Tibial nerve (tissue), 4 donors: ENCODE measurements around the gene ANGPTL4. TPM values are rescaled to one million over a fixed set of nuclear protein-coding genes. Genes with fewer than 3 reads are reported as not detected.
"Not testable (repeated sequence)": the region's sequence is repeated elsewhere in the genome, so short reads cannot be mapped to it uniquely, and the experiment has no call there.

Experiments
- DNase-seq, 2 donors: peaks; one replicate each; pipeline ENCODE4 v3.0.0-alpha.2; 2019; ENCODE audit warnings: low spot score in 2 of 2
- H3K27ac ChIP-seq, 4 donors: fragments of 200-600 bp; sonication (generic) in 3 of 4; one replicate each; pipeline ENCODE4 v1.5.1; 2017 to 2019; ENCODE audit warnings: mild to moderate bottlenecking in 1 of 4
- H3K27me3 ChIP-seq, 2 donors: fragments of 200-600 bp; sonication (generic) in 1 of 2; one replicate each; pipeline versions ENCODE4 v1.5.1 to v1.6.0; 2017 to 2019
- H3K36me3 ChIP-seq, 3 donors: fragments of 200-600 bp; sonication (generic); one replicate each; pipeline ENCODE4 v1.5.1; 2018 to 2019
- H3K4me1 ChIP-seq, 4 donors: fragments of 200-600 bp; sonication (generic) in 3 of 4; one replicate each; pipeline ENCODE4 v1.5.1; 2017 to 2019
- H3K4me3 ChIP-seq, 4 donors: fragments of 200-600 bp; sonication (generic) in 3 of 4; one replicate each; pipeline ENCODE4 v1.5.1; 2017 to 2019; ENCODE audit warnings: mild to moderate bottlenecking in 1 of 4, moderate library complexity in 1 of 4
- H3K9me3 ChIP-seq, 4 donors: fragments of 200-600 bp; sonication (generic) in 3 of 4; one replicate each; pipeline ENCODE4 v1.5.1; 2017 to 2019
- CTCF ChIP-seq, 5 experiments: fragments of 200-600 bp in 3 of 5; fragments of 450-650 bp in 2 of 5; sonication (generic) in 3 of 5; IDR thresholded peaks; one replicate each; pipeline ENCODE4 v1.5.1; 2016 to 2019; ENCODE audit warnings: antibody characterized with exemption in 5 of 5, mild to moderate bottlenecking in 3 of 5, moderate library complexity in 2 of 5
- EP300 ChIP-seq, 2 donors: sonication (generic); formaldehyde crosslinking; IDR thresholded peaks; one replicate each; pipeline ENCODE4 v1.6.1; 2017; ENCODE audit warnings: antibody characterized with exemption in 2 of 2, mild to moderate bottlenecking in 1 of 2
- POLR2A ChIP-seq, 2 donors: fragments of 450-650 bp; IDR thresholded peaks; one replicate each; pipeline ENCODE4 v1.6.1; 2017; ENCODE audit warnings: antibody characterized with exemption in 2 of 2, mild to moderate bottlenecking in 2 of 2, moderate library complexity in 2 of 2
- WGBS, 2 donors: methylation state at CpG; one replicate each; pipeline ENCODE4 v1.1.5; 2018; 5-methylcytosine and 5-hydroxymethylcytosine counted together
- total RNA-seq, 4 donors: library from RNA; depleted of rRNA; stranded (reverse); fragments of >200 nt; gene quantifications; one replicate each; pipeline ENCODE4 v1.1.0, GENCODE V29; 2016

The ANGPTL4 gene
- total RNA-seq, 4 donors from 2014 or later: 52.2 to 256 (median 75.6) TPM

- not testable (repeated sequence) for H3K9me3 ChIP-seq, DNase-seq, H3K4me1 ChIP-seq, H3K4me3 ChIP-seq, H3K27me3 ChIP-seq, H3K27ac ChIP-seq
- WGBS, 2 donors: 93% methylated on average over 3 of the region's 3 CpGs
- H3K36me3 ChIP-seq: peaks cover 0 to 17% (median 0%) of the 10 kb centered on the region in 3 donors
These were observed 21.6 kb downstream of the ANGPTL4 start for GRCh38 chr19:8385566-8385965.

- H3K9me3 ChIP-seq, H3K27me3 ChIP-seq, H3K4me3 ChIP-seq, DNase-seq, H3K27ac ChIP-seq: not testable (repeated sequence)
- Histone ChIP-seq H3K4me1 (peaks cover 0 to 12% (median 12%) of the 10 kb centered on the region in 4 donors), H3K36me3 (peaks cover 0 to 17% (median 0%) of the 10 kb centered on the region in 3 donors)
- 84 to 95% methylated on average over 9 of the region's 9 CpGs for WGBS, 2 donors
These were observed 22.5 kb downstream of the ANGPTL4 start for GRCh38 chr19:8386419-8386818.

- no peak overlapping the region for H3K27ac ChIP-seq
- no peak for DNase-seq
- H3K4me3 ChIP-seq: no peak overlapping the region
- 73 to 99% methylated on average over 4 of the region's 4 CpGs for WGBS, 2 donors
- H3K4me1 ChIP-seq: peaks cover 0 to 18% (median 17%) of the 10 kb centered on the region in 4 donors
- no peaks in the 10 kb centered on the region for H3K9me3 ChIP-seq
- TF ChIP-seq CTCF (IDR thresholded peaks at IDR 0.05): no peak
- TF ChIP-seq EP300 (IDR thresholded peaks at IDR 0.05): no peak
- no peak for TF ChIP-seq POLR2A (IDR thresholded peaks at IDR 0.05)
- peaks cover 0 to 17% (median 0%) of the 10 kb centered on the region in 3 donors for H3K36me3 ChIP-seq
- H3K27me3 ChIP-seq: no peaks in the 10 kb centered on the region
These were observed 23.0 kb downstream of the ANGPTL4 start for GRCh38 chr19:8386990-8387389.

- peaks cover 0 to 17% (median 0%) of the 10 kb centered on the region in 3 donors for H3K36me3 ChIP-seq
- TF ChIP-seq EP300 (IDR thresholded peaks at IDR 0.05) (no peak), CTCF (IDR thresholded peaks at IDR 0.05) (no peak), POLR2A (IDR thresholded peaks at IDR 0.05) (no peak)
- H3K27me3 ChIP-seq: no peaks in the 10 kb centered on the region
- DNase-seq: no peak
- no peaks in the 10 kb centered on the region for H3K9me3 ChIP-seq
- WGBS, 2 donors: 75 to 77% methylated on average over 16 of the region's 16 CpGs
- H3K4me1 ChIP-seq: peaks cover 0 to 27% (median 26%) of the 10 kb centered on the region in 4 donors
- H3K4me3 ChIP-seq: no peak overlapping the region
- peak overlapping the region in 1 of 4 donors; percentile 2 for H3K27ac ChIP-seq
These were observed 24.0 kb downstream of the ANGPTL4 start for GRCh38 chr19:8387688-8388611.

- Histone ChIP-seq H3K4me1 (peaks cover 0 to 33% (median 32%) of the 10 kb centered on the region in 4 donors), H3K36me3 (peaks cover 0 to 17% (median 0%) of the 10 kb centered on the region in 3 donors), H3K9me3 (no peaks in the 10 kb centered on the region), H3K27ac (peak overlapping the region in 1 of 4 donors; percentile 2), H3K4me3 (no peak overlapping the region), H3K27me3 (no peaks in the 10 kb centered on the region)
- no peak for DNase-seq
- TF ChIP-seq CTCF (IDR thresholded peaks at IDR 0.05) (no peak), EP300 (IDR thresholded peaks at IDR 0.05) (no peak), POLR2A (IDR thresholded peaks at IDR 0.05) (no peak)
- WGBS, 2 donors: 32 to 63% methylated on average over 2 of the region's 2 CpGs
These were observed 24.6 kb downstream of the ANGPTL4 start for GRCh38 chr19:8388612-8388958.

GRCh38 chr19:8389891-8390616 lies 26.1 kb downstream of the ANGPTL4 start, which contains the start of gene RAB11B:
TSS of gene RAB11B (plus strand) at chr19:8390360. CDS start at chr19:8390417, 57 bp downstream.
- Histone ChIP-seq H3K27ac (peak within 1 kb of the TSS; percentile 100), H3K9me3 (no peaks in the 10 kb centered on the region), H3K4me1 (peaks cover 0 to 48% (median 43%) of the 10 kb centered on the region in 4 donors), H3K36me3 (peaks cover 0 to 17% (median 0%) of the 10 kb centered on the region in 3 donors), H3K27me3 (no peaks in the 10 kb centered on the region), H3K4me3 (peak within 1 kb of the TSS; percentile 45 to 100 (median 98))
- TF ChIP-seq CTCF (IDR thresholded peaks at IDR 0.05): peak in 2 of 5 experiments; percentile 35 to 51
- TF ChIP-seq EP300 (IDR thresholded peaks at IDR 0.05): peak in 1 of 2 donors; percentile 75
- peak; percentile 55 to 74 for TF ChIP-seq POLR2A (IDR thresholded peaks at IDR 0.05)
- DNase-seq: peak; percentile 99 to 100
- 0 to 1% methylated on average over 50 to 59 of the region's 70 CpGs for WGBS, 2 donors
